ENCODE results near the gene ZNF548.
A peak's percentile ranks its signal among the peaks of the same experiment; 100 is the strongest.

ZNF548 gene

DNA sequence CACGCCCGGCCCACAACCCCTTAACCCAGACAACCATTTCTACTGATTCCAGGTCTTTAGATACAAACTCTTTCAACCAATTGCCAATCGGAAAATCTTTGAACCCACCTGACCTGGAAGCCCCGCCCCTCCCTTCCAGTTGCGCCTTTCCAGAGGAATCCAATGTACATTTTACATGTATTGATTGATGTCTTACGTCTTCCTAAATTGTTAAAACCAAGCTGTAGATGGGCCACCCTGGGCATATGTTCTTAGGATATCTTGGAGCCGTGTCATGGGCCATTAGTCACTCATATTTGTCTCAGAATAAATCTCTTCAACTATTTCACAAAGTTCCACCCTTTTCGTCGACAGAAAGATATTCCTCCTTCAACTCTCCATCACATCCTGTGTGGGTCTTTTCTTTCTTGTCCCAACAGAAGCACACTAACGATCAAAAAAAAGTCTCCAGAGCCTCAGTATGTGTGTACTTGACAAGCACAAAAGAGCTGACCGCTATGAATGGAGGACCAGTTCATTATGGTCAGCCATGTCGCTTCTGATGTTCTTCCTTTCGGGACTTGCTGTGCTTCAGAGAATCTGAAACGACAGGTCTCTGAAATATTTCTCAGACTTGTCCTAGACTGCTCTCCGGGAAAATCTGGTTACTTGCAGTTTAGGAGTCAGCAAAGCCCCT is 44.9 kb downstream of the ZNF548 start:
- peaks cover 41% of the 10 kb centered on the region for H3K36me3 Mint-ChIP-seq (ENCODE audit: low read depth)
- no peak for DNase-seq (ENCODE audit: low spot score)
- H3K4me3 Mint-ChIP-seq, result peak overlapping the region; percentile 86

DNA sequence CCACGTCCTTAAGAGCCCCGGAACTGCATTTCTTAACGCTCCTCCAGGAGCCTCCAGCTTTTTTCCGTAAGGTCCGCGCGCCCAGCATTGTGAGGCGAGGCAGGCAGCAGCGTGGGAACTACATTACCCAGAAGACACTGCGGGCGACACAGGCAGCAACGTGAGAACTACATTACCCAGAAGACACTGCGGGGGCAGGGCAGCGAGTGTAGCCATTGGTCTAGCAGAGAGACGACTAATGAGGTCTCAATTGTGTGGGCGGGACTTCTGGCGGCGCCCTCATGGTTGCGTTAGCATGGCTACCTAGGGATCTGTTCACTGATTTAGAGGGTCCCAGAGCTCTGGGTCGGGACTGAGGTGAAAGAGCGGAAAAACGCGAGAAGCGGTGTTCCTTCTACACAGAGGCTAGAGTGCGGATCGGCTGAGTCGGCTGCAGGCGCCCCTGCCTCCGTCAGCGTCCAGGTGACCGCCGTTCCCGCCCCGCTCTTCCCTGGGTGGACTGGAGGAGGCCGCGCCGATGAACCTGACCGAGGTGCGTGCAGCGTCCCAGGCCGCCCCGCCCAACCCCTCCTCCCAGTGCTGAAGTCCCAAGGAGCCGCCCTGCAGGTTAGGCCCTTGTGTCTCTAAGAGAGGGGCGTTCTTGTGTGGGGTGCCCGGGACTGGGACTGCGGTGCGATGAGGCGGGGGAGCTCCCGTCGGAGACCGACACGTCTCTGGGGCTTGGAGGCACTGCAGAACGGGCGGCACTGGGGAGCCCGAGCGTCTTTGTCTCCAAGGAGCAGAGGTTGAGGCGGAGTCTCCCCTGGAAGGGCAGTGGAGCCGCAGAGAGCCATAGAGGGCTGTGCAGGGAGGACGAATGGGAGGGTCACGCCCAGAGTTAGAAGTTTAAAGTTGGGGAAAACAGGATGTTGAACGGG is 45.7 kb downstream of the ZNF548 start, which contains the start of gene ZNF749:
TSS of gene ZNF749 (plus strand) at position 264 of the 917 bp plus-strand sequence. CDS start at position 518, 254 bp downstream.
- Mint-ChIP-seq H3K27ac (peak within 1 kb of the TSS; percentile 96), H3K27me3 (ENCODE audit: low read depth) (no peaks in the 10 kb centered on the region), H3K9me3 (peaks cover 54% of the 10 kb centered on the region), H3K4me1 (ENCODE audit: low read depth) (peaks cover 17% of the 10 kb centered on the region), H3K36me3 (ENCODE audit: low read depth) (peaks cover 49% of the 10 kb centered on the region), H3K4me3 (peak within 1 kb of the TSS; percentile 86)
- DNase-seq (ENCODE audit: low spot score), result peak; percentile 97

More for the DNA sequence above, 44.9 kb downstream of the ZNF548 start:
- peaks cover 17% of the 10 kb centered on the region for H3K4me1 Mint-ChIP-seq (ENCODE audit: low read depth)
- H3K27ac Mint-ChIP-seq, result peak overlapping the region; percentile 96
- no peaks in the 10 kb centered on the region for H3K27me3 Mint-ChIP-seq (ENCODE audit: low read depth)
- H3K9me3 Mint-ChIP-seq, result peaks cover 52% of the 10 kb centered on the region

DNA sequence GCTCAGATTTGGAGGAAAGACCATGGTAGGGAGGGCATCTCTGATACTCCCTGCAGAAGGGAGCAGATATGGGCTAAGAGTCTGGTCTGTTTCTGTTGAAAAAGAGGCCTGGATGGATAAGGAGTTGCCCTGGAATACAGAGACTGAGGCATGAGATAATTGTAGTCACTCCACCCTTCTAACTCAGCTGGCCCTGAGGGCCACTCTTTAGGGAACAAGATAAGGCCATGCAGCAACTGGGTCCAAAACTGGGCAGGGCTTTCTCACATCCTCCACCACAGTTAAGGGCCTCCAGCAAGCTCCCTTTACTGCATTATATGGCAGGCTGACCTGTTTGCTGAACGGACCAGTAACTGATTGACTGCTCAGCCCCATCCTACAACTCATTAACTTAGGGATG is 46.8 kb downstream of the ZNF548 start:
- H3K27ac Mint-ChIP-seq, result peak overlapping the region; percentile 96
- H3K9me3 Mint-ChIP-seq, result peaks cover 54% of the 10 kb centered on the region
- peaks cover 17% of the 10 kb centered on the region for H3K4me1 Mint-ChIP-seq (ENCODE audit: low read depth)
- no peaks in the 10 kb centered on the region for H3K27me3 Mint-ChIP-seq (ENCODE audit: low read depth)
- H3K36me3 Mint-ChIP-seq (ENCODE audit: low read depth), result peaks cover 54% of the 10 kb centered on the region
- DNase-seq (ENCODE audit: low spot score), result no peak
- peak overlapping the region; percentile 86 for H3K4me3 Mint-ChIP-seq

DNA sequence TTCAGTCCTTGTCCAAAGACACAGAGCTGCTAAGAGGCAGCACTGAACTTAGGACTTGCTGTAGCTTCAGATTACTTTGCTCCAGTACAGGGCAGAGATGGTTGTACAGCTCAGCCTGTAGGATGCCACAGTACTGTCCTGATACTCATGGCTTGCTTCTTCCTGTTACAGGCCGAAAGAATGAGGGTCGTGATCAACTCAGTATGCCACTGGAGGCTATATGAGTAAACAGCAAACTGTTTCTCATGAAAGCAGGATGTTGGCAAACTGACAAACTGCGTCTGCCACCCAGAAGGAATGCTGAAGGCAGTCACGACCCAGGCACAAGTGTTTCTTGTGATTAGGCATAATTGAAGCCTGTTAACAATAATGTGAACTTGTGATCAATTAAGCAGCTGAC is 48.3 kb downstream of the ZNF548 start:
- peaks cover 68% of the 10 kb centered on the region for H3K36me3 Mint-ChIP-seq (ENCODE audit: low read depth)
- no peaks in the 10 kb centered on the region for H3K27me3 Mint-ChIP-seq (ENCODE audit: low read depth)
- H3K9me3 Mint-ChIP-seq, result peaks cover 63% of the 10 kb centered on the region
- DNase-seq (ENCODE audit: low spot score), result no peak
- H3K4me3 Mint-ChIP-seq, result no peak overlapping the region
- H3K27ac Mint-ChIP-seq, result no peak overlapping the region
- H3K4me1 Mint-ChIP-seq (ENCODE audit: low read depth), result peaks cover 17% of the 10 kb centered on the region

DNA sequence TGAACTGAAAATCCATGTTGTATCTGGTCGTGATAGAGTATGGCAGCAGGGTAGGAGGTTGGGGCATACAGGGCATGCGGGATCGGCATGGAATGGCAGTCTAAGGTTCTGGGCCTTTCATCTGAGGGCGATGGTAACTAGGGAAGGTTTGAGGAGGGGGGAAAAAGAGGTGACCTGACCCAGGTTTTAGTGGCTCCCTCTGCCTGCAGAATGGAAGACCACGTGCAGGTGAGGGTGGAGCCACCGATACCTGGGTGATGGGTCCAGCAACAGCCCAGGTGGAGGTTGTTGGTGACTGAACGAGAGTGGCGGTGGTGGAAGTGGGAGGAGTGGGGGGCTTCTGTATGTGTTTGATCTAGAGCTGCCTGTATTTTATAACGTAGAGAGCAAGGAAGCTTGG is 49.3 kb downstream of the ZNF548 start:
- peaks cover 61% of the 10 kb centered on the region for H3K9me3 Mint-ChIP-seq

DNA sequence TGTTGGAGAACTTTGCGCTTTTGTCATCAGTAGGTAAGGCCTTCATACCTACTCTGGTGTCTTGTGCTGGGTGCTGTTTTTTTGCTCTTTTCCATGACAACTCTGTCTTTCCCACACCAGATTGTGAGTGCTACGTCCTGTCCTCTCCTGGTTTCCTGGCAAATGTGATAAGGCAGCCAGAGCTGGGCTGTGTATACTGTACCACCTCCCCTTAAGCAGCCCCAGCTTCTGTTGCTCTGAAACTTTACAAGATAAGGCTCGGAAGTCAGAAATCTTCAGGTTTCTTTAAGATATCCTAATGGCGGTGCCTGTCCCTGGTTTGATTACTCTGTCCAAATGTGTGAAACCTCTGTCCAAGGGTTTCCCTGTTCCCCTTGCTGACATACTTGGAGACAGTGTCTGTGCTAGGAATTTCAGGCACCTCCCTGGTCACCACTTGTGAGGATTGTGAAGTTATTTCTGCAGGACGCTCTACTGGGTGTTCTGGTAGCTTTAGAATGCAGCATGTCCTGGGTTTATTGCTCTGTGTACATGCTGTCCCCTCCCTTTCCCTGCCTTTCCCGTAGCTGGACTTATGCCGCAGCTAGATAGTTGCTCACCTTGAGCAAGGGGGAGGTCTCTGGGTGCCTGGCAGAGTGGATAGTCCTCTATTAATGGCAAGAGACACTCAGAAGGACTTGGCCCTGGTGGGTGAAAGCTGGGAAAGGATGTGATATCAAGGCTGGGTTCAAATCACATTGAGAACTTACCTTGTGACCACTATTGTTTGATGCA is 52.5 kb downstream of the ZNF548 start:
- no peaks in the 10 kb centered on the region for H3K4me1 Mint-ChIP-seq (ENCODE audit: low read depth)
- no peak overlapping the region for H3K4me3 Mint-ChIP-seq
- H3K9me3 Mint-ChIP-seq, result peaks cover 70% of the 10 kb centered on the region
- H3K27me3 Mint-ChIP-seq (ENCODE audit: low read depth), result no peaks in the 10 kb centered on the region
- H3K27ac Mint-ChIP-seq, result no peak overlapping the region
- DNase-seq (ENCODE audit: low spot score), result no peak
- peaks cover 77% of the 10 kb centered on the region for H3K36me3 Mint-ChIP-seq (ENCODE audit: low read depth)

More for the DNA sequence above, 49.3 kb downstream of the ZNF548 start:
- Mint-ChIP-seq H3K4me1 (ENCODE audit: low read depth) (peaks cover 17% of the 10 kb centered on the region), H3K4me3 (no peak overlapping the region), H3K36me3 (ENCODE audit: low read depth) (peaks cover 75% of the 10 kb centered on the region), H3K27ac (no peak overlapping the region), H3K27me3 (ENCODE audit: low read depth) (no peaks in the 10 kb centered on the region)
- no peak for DNase-seq (ENCODE audit: low spot score)

DNA sequence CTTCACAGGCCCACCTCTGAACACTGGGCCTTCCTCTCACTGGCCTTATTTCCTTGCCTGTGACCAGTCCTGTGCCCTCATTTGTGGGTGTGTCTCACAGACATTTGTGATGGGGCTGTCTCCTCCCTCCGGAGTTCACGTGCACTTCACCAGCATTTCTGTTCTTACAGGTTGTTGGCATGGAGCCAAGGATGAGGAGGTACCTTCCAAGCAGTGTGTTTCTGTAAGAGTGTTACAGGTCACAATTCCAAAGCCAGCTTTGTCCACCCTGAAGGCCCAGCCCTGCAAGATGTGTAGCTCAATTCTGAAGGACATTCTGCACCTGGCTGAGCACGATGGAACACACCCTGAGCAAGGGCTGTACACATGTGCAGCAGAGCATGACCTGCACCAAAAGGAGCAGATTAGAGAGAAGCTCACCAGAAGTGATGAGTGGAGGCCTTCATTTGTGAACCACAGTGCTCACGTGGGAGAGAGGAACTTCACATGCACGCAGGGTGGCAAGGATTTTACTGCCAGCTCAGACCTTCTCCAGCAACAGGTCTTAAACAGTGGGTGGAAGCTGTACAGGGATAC is 53.6 kb downstream of the ZNF548 start:
- Mint-ChIP-seq H3K4me1 (ENCODE audit: low read depth) (no peaks in the 10 kb centered on the region), H3K4me3 (no peak overlapping the region), H3K27ac (no peak overlapping the region), H3K27me3 (ENCODE audit: low read depth) (no peaks in the 10 kb centered on the region), H3K9me3 (peaks cover 69% of the 10 kb centered on the region), H3K36me3 (ENCODE audit: low read depth) (peaks cover 70% of the 10 kb centered on the region)
- DNase-seq (ENCODE audit: low spot score), result no peak

DNA sequence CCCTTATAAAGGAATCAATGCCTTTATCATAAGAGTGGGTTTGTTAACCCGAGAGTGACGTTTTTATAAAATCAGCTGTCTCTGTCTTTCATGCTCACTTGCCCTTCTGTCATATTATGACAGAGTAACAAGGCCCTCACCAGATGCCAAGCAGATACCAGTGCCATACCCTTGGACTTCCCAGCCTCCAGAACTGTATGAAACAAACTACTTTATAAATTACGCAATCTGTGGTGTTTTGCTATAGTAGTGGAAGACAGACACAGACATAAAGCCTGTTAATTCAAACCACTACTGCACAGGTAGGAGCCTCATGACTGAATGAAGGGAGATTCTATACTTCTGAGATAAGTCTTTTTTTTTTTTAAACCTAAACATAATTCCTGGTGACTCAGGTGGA is 62.7 kb downstream of the ZNF548 start:
- Mint-ChIP-seq H3K4me3 (no peak overlapping the region), H3K27me3 (ENCODE audit: low read depth) (no peaks in the 10 kb centered on the region), H3K27ac (no peak overlapping the region), H3K36me3 (ENCODE audit: low read depth) (peaks cover 1% of the 10 kb centered on the region), H3K9me3 (peaks cover 46% of the 10 kb centered on the region), H3K4me1 (ENCODE audit: low read depth) (no peaks in the 10 kb centered on the region)
- DNase-seq (ENCODE audit: low spot score), result no peak

All from T-helper 2 cell treated with Interferon-gamma antibody and Interleukin-4, amounts not matched to agents 5 μg/mL and 100 μg/mL, for 36 hours (primary cell).